Frontal cortex (tissue), 4 donors: ENCODE data around the gene FNDC7. TPM values are rescaled to one million over a fixed set of nuclear protein-coding genes. Genes with fewer than 3 reads are reported as not detected.
"Not testable (repeated sequence)": the region's sequence is repeated elsewhere in the genome, so short reads cannot be mapped to it uniquely, and the experiment has no call there.

ENCODE experiments used
- DNase-seq, 2 donors: peaks; one replicate each; pipeline ENCODE4 v3.0.0; 2012; ENCODE audit warnings: low spot score in 2 of 2
- FAIRE-seq: peaks from 2 replicates; lab custom pipeline; 2012; peaks lifted over from hg19 to GRCh38; lab: Jason Lieb, UNC
- total RNA-seq: library from RNA; depleted of rRNA; stranded (reverse); fragments of >200 nt; gene quantifications from one replicate; pipeline ENCODE4 v1.2.3, GENCODE V29; 2014
- donor health status: control.
- donor health status: control.
- donor health status: control.

FNDC7 gene, protein sequence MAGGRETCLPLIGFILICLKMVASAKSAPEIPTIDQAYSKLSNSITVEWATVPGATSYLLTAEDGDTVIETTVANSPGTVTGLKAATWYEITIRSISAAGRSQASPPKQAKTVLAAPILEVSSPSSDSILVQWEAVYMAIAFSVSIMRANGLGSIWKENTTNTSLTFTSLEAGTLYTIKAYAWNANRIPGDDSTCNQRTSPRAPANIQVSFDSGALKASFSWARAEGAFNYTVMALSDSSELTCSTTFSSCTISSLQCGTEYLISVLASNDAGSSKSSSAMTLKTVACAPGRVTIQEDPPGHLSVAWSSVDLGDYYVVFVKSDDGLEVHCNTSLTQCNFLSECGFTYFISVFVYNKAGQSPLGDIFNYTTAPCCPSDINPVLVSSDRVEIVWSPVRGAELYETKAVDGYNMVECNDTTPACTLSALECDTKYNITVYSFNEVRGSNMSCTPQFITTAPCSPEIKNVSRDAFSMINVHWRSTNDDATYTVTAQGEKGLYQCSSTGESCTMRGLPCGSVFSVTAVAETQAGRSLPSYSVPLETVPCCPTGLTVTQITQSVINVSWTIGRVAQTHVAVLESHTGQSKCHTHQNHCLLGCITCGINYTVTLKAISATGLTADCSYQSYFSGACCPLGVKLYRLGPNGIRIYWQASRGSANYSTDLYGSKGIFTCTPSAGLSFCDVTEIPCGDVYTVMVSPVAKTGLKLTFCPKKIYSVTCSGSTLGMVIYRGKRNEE
- under 0.01 TPM for total RNA-seq

- DNase-seq = no peak
- no peak for FAIRE-seq
Measured at GRCh38 chr1:108712606-108713150, at the start of gene FNDC7. TSS of gene FNDC7 (plus strand) at chr1:108712908. CDS start at chr1:108712934, 26 bp downstream.

DNA sequence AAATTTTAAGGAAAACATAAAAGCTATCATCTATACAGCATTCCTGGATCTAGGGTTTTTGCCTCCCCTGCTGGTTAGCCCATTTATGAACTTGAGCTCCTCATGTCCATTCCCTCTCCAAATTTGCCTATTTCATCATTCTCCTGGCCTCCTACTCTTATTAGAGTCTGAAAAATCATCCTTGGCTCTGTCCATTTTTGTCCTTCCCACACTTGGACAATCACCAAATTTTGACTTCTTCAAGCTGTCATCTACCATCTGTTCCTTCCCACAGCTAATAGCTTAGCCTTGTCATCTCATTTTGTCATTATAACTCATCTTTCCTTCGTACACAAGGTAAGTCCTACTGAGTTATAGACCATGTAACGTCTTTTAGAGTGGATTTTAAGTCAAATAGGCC, 49.6 kb upstream of the FNDC7 start:
- DNase-seq = no peak
- no peak for FAIRE-seq

- FAIRE-seq = no peak
- no peak for DNase-seq
Measured at GRCh38 chr1:108664481-108664880, 48.2 kb upstream of the FNDC7 start.

- DNase-seq = no peak
- FAIRE-seq = no peak
Measured at GRCh38 chr1:108665067-108665466, 47.6 kb upstream of the FNDC7 start.

GRCh38 chr1:108665771-108666170, 46.9 kb upstream of the FNDC7 start:
- no peak for FAIRE-seq
- no peak for DNase-seq

GRCh38 chr1:108667422-108667821, 45.3 kb upstream of the FNDC7 start:
- DNase-seq, FAIRE-seq: not testable (repeated sequence)

DNA sequence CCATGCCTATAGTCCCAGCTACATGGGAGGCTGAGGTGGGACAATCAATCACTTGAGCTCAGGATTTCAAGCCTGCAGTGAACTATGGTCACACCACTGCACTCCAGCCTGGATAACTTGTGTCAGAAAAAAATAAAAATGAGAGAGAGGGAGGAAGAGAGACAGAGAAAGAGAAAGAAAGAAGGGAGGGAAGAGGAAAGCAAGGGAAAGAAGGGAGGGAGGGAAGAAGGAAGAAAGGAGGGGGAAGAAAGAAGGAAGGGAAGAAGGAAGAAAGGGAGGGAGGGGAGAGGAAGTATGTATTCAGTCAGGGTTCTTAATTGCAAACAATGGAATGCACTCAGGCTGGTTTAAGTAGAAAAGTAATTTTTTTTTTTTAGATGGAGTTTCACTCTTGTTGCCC, 43.9 kb upstream of the FNDC7 start:
- no peak for FAIRE-seq
- no peak for DNase-seq

DNA sequence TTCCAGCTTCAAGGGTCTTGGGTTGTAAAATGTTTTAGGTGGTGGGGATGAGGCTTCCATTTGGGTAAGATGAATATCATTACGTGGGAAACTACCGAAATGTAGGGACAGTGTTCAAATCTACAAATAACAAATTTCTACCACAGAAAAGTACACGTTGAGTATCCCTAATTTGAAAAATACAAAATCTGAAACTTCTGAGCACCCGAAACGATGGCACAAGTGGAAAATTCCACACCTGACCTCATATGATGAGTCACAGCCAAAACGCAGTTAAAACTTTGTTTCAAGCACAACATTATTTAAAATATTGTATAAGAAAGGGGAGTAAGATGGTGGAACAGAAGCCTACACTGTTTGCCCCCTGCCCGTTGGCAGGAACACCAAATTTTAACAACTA, 43.0 kb upstream of the FNDC7 start:
- no peak for FAIRE-seq
- no peak for DNase-seq

- FAIRE-seq = no peak
- no peak for DNase-seq
Measured at GRCh38 chr1:108670131-108670773, 42.5 kb upstream of the FNDC7 start.

- FAIRE-seq (no peak), DNase-seq (no peak)
Measured at GRCh38 chr1:108671143-108671542, 41.6 kb upstream of the FNDC7 start.

- DNase-seq = no peak
- no peak for FAIRE-seq
Measured at GRCh38 chr1:108678706-108679105, 34.0 kb upstream of the FNDC7 start.

- no peak for DNase-seq
- FAIRE-seq = no peak
Measured at GRCh38 chr1:108679586-108680213, 33.0 kb upstream of the FNDC7 start.

GRCh38 chr1:108681701-108682100, 31.0 kb upstream of the FNDC7 start:
- not testable (repeated sequence) for DNase-seq, FAIRE-seq

- DNase-seq (no peak), FAIRE-seq (no peak)
Measured at GRCh38 chr1:108685529-108685928, 27.2 kb upstream of the FNDC7 start.

DNA sequence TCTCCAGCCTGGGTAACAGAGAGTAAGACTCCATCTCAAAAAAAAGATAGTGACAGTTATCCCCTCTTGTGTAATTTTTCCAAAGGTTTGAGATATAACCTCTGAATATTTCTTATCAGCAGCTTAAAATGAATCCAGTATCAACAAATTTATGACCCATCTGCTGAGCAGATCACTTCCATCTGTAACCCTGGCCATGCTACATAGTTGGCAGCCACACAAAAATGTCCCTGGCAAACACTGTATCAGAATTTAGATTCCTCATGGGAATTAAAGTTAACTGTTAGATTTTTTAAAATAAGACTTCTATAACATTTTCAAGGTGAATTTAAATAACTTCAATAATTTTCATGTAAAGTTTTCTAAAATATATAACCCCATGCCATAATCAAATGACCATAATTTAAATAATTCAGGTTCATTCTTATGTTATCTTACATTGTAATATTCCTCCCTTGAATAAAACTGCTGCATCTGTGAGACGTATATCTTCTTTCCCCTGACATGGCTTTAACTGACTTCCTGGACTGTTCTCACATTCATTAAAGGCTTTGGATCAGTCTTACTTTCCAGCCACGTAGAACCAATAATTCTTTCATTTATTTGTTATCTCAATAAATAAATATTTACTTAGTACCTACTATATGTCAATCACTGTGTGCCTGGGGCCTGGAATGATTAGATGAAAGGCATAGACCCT, 25.9 kb upstream of the FNDC7 start:
- DNase-seq (no peak), FAIRE-seq (no peak)

GRCh38 chr1:108691128-108691941, 21.4 kb upstream of the FNDC7 start:
- DNase-seq (peak in 1 of 2 donors; percentile 18), FAIRE-seq (no peak)

GRCh38 chr1:108691942-108692723, 20.6 kb upstream of the FNDC7 start, which contains the start of gene PRPF38B:
TSS of gene PRPF38B (plus strand) at chr1:108692310. CDS start at chr1:108692592, 282 bp downstream.
- DNase-seq (peak; percentile 87 to 90), FAIRE-seq (no peak)
